Activated T-cell treated with anti-CD3 and anti-CD28 coated beads for 24 hours (primary cell): ENCODE data around the gene PLEKHG5.
"Not testable (repeated sequence)": the region's sequence is repeated elsewhere in the genome, so short reads cannot be mapped to it uniquely, and the experiment has no call there.

Experiments used
- DNase-seq: peaks from one replicate; pipeline ENCODE4 v3.0.0-alpha.2; 2020; ENCODE audit warnings: low read depth

Gene PLEKHG5

GRCh38 chr1:6446665-6447015 lies 44.8 kb downstream of the PLEKHG5 start:
- no peak for DNase-seq

- DNase-seq = not testable (repeated sequence)
Measured at GRCh38 chr1:6445929-6446328, 45.5 kb downstream of the PLEKHG5 start.

- DNase-seq = no peak
Measured at GRCh38 chr1:6445062-6445763, 46.3 kb downstream of the PLEKHG5 start.

- DNase-seq = no peak
Measured at GRCh38 chr1:6444377-6444776, 47.1 kb downstream of the PLEKHG5 start.

- no peak for DNase-seq
Measured at GRCh38 chr1:6443339-6444115, 47.9 kb downstream of the PLEKHG5 start.

GRCh38 chr1:6441586-6441985 lies 49.9 kb downstream of the PLEKHG5 start:
- DNase-seq = no peak

- peak; percentile 60 for DNase-seq
Measured at GRCh38 chr1:6440198-6441126, 51.0 kb downstream of the PLEKHG5 start.

GRCh38 chr1:6438047-6438525 lies 53.4 kb downstream of the PLEKHG5 start:
- peak; percentile 63 for DNase-seq

- not testable (repeated sequence) for DNase-seq
Measured at GRCh38 chr1:6437012-6437700, 54.3 kb downstream of the PLEKHG5 start.

GRCh38 chr1:6436277-6436676 lies 55.2 kb downstream of the PLEKHG5 start:
- DNase-seq = not testable (repeated sequence)

GRCh38 chr1:6435547-6435946 lies 55.9 kb downstream of the PLEKHG5 start:
- DNase-seq = no peak

- no peak for DNase-seq
Measured at GRCh38 chr1:6435129-6435528, 56.3 kb downstream of the PLEKHG5 start.

GRCh38 chr1:6434186-6434585 lies 57.3 kb downstream of the PLEKHG5 start:
- no peak for DNase-seq

- DNase-seq = not testable (repeated sequence)
Measured at GRCh38 chr1:6431645-6432579, 59.6 kb downstream of the PLEKHG5 start.

- not testable (repeated sequence) for DNase-seq
Measured at GRCh38 chr1:6429660-6430411, 61.6 kb downstream of the PLEKHG5 start.

- not testable (repeated sequence) for DNase-seq
Measured at GRCh38 chr1:6428453-6428852, 63.0 kb downstream of the PLEKHG5 start.

GRCh38 chr1:6427441-6428390 lies 63.8 kb downstream of the PLEKHG5 start:
- DNase-seq = no peak

- DNase-seq = no peak
Measured at GRCh38 chr1:6426972-6427350, 64.5 kb downstream of the PLEKHG5 start.
